CD4-positive, CD25-positive, alpha-beta regulatory T cell (primary cell): ENCODE results near the gene SLC7A4. TPM values are rescaled to one million over a fixed set of nuclear protein-coding genes. Genes with fewer than 3 reads are reported as not detected.

Source experiments
- ATAC-seq, 2 donors: fragments of 150-1000 bp; cut with Tn5 transposase; one replicate each; pipeline ENCODE4 v1.10.0; 2021; ENCODE audit warnings: low read depth in 2 of 2, moderate number of reproducible peaks in 2 of 2, moderate library complexity in 1 of 2
- DNase-seq, 3 donors: peaks; one replicate each; pipeline versions ENCODE4 v3.0.0 to v3.0.0-alpha.2; 2012 to 2022; ENCODE audit warnings: mixed read lengths in 1 of 3
- H3K27ac ChIP-seq: one replicate; pipeline ENCODE4 v1.7.0; 2013; ENCODE audit warnings: mild to moderate bottlenecking, low read length; ENCODE audit not compliant: insufficient read depth, poor library complexity, severe bottlenecking
- H3K27me3 ChIP-seq: one replicate; pipeline ENCODE4 v1.7.0; 2013; ENCODE audit warnings: low read length; ENCODE audit not compliant: control insufficient read depth, insufficient read depth
- H3K36me3 ChIP-seq: one replicate; pipeline ENCODE4 v1.7.0; 2013; ENCODE audit warnings: mild to moderate bottlenecking, low read length, moderate library complexity; ENCODE audit not compliant: control insufficient read depth, insufficient read depth
- H3K4me1 ChIP-seq: 2 replicates; pipeline ENCODE4 v1.7.0; 2013; ENCODE audit warnings: mild to moderate bottlenecking, low read length; ENCODE audit not compliant: insufficient read depth, control insufficient read depth, poor library complexity, severe bottlenecking
- H3K4me3 ChIP-seq: one replicate; pipeline ENCODE4 v1.7.0; 2013; ENCODE audit warnings: low read depth, mild to moderate bottlenecking, low read length, moderate library complexity
- H3K9me3 ChIP-seq, 2 experiments: 1 replicate in 1 of 2; 2 replicates in 1 of 2; pipeline ENCODE4 v1.7.0; 2013; ENCODE audit warnings: low read length in 2 of 2, mild to moderate bottlenecking in 1 of 2, moderate library complexity in 1 of 2; ENCODE audit not compliant: control insufficient read depth in 2 of 2
- H3K27ac Mint-ChIP-seq, 3 donors: one replicate each; pipeline ENCODE4 v1.8.0; 2020 to 2022; ENCODE audit warnings: mild to moderate bottlenecking in 3 of 3, mixed read lengths in 3 of 3, moderate library complexity in 2 of 3
- H3K27me3 Mint-ChIP-seq: one replicate; pipeline ENCODE4 v1.8.0; 2022; ENCODE audit warnings: mild to moderate bottlenecking, mixed read lengths
- H3K36me3 Mint-ChIP-seq: one replicate; pipeline ENCODE4 v1.8.0; 2020; ENCODE audit warnings: mixed read lengths
- H3K4me1 Mint-ChIP-seq, 4 donors: one replicate each; pipeline ENCODE4 v1.8.0; 2020 to 2022; ENCODE audit warnings: mixed read lengths in 4 of 4, mild to moderate bottlenecking in 1 of 4
- H3K4me3 Mint-ChIP-seq, 4 donors: one replicate each; pipeline ENCODE4 v1.8.0; 2020 to 2022; ENCODE audit warnings: mild to moderate bottlenecking in 4 of 4, mixed read lengths in 4 of 4, moderate library complexity in 3 of 4
- H3K9me3 Mint-ChIP-seq, 7 donors: one replicate each; pipeline ENCODE4 v1.8.0; 2020 to 2022; ENCODE audit warnings: mixed read lengths in 7 of 7, mild to moderate bottlenecking in 3 of 7, moderate library complexity in 2 of 7
- polyA plus RNA-seq, 4 donors: library from polyadenylated mRNA; unstranded; fragments of 300-500 nt; fragmentation: Illumina TruSeq; gene quantifications; one replicate each; pipeline ENCODE4 v1.2.3, GENCODE V29; 2021
- total RNA-seq: library from RNA; stranded (reverse); gene quantifications from one replicate; pipeline ENCODE4 v1.2.3, GENCODE V29; 2022

The SLC7A4 gene
- total and polyA plus RNA-seq, 5 donors from 2014 or later = 0.09 TPM; not detected in 4

DNA sequence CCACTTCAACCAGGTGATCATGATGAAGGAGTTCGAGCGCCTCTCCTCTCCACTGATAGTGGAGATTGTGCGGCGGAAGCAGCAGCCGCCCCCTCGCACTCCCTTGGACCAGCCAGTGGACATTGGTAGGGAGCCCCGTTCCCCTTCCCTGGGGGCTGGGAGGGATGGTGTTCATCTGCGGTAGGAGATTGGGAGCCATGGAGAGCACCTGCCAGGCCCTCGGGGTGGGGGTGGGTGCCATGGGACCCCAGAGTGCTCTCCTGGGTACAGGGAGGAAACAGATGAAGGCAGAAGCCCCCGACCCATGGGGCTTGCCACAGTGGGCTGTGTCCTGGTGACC, 37.5 kb downstream of the SLC7A4 start:
- no peak overlapping the region for H3K27ac ChIP-seq
- no peaks in the 10 kb centered on the region for H3K9me3 ChIP-seq
- H3K36me3 ChIP-seq = peaks cover 26% of the 10 kb centered on the region
- peaks cover 3% of the 10 kb centered on the region for H3K36me3 Mint-ChIP-seq
- H3K4me3 Mint-ChIP-seq = no peak overlapping the region
- DNase-seq = no peak
- no peak for ATAC-seq
- H3K4me3 ChIP-seq = no peak overlapping the region
- H3K4me1 Mint-ChIP-seq = peaks cover 0 to 15% (median 2%) of the 10 kb centered on the region in 4 donors
- H3K4me1 ChIP-seq = no peaks in the 10 kb centered on the region
- H3K27me3 ChIP-seq = no peaks in the 10 kb centered on the region
- H3K27me3 Mint-ChIP-seq = no peaks in the 10 kb centered on the region
- H3K27ac Mint-ChIP-seq = no peak overlapping the region
- peaks cover 0 to 1% (median 0%) of the 10 kb centered on the region in 7 donors for H3K9me3 Mint-ChIP-seq

DNA sequence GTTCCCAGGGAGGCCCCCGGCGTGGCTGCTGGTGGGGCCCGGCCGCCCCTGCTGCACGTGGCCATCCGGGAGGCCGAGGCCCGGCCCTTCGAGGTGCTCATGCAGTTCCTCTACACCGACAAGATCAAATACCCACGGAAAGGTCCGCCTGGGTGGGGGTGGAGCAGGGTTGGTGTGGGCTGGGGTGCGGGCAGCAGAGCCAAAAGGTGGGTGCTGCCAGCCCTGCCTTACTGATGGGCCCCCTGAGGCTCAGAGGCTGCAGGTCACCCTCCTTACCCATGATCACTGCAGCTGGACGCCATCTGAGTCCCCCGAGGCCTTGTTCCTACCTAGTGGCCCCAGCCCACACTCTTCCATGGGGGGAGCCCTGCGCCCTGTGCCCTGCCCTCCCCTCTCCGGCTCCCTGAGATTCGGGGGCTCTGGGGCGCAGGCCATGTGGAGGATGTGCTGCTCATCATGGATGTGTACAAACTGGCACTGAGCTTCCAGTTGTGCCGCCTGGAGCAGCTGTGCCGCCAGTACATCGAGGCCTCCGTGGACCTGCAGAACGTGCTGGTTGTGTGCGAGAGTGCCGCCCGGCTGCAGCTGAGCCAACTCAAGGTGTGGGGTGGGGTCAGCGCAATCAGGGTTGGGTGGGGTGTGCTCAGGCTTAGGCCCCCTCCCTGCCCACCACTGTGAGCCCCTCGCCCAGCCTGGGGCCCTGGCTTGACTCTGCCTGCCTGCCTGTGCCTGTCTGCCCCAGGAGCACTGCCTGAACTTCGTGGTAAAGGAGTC, 38.0 kb downstream of the SLC7A4 start:
- no peak overlapping the region for H3K4me3 Mint-ChIP-seq
- H3K4me1 Mint-ChIP-seq = peaks cover 0 to 12% (median 2%) of the 10 kb centered on the region in 4 donors

GRCh38 chr22:20993304-20994127, 38.8 kb downstream of the SLC7A4 start:
- Histone ChIP-seq H3K4me1 (no peaks in the 10 kb centered on the region), H3K36me3 (peaks cover 17% of the 10 kb centered on the region), H3K4me3 (no peak overlapping the region), H3K9me3 (no peaks in the 10 kb centered on the region), H3K27me3 (no peaks in the 10 kb centered on the region), H3K27ac (no peak overlapping the region)
- DNase-seq = no peak
- Mint-ChIP-seq H3K27ac (no peak overlapping the region), H3K9me3 (peaks cover 0 to 1% (median 0%) of the 10 kb centered on the region in 7 donors), H3K27me3 (no peaks in the 10 kb centered on the region), H3K4me1 (peaks cover 0 to 5% (median 0%) of the 10 kb centered on the region in 4 donors), H3K4me3 (no peak overlapping the region), H3K36me3 (peaks cover 3% of the 10 kb centered on the region)
- no peak for ATAC-seq

More for the DNA sequence above, 38.0 kb downstream of the SLC7A4 start:
- Histone ChIP-seq H3K36me3 (peaks cover 22% of the 10 kb centered on the region), H3K9me3 (no peaks in the 10 kb centered on the region), H3K27ac (no peak overlapping the region), H3K4me3 (no peak overlapping the region), H3K4me1 (no peaks in the 10 kb centered on the region), H3K27me3 (no peaks in the 10 kb centered on the region)
- H3K27ac Mint-ChIP-seq = no peak overlapping the region
- no peak for ATAC-seq
- H3K27me3 Mint-ChIP-seq = no peaks in the 10 kb centered on the region
- DNase-seq = no peak
- H3K9me3 Mint-ChIP-seq = peaks cover 0 to 1% (median 0%) of the 10 kb centered on the region in 7 donors
- H3K36me3 Mint-ChIP-seq = peaks cover 3% of the 10 kb centered on the region

DNA sequence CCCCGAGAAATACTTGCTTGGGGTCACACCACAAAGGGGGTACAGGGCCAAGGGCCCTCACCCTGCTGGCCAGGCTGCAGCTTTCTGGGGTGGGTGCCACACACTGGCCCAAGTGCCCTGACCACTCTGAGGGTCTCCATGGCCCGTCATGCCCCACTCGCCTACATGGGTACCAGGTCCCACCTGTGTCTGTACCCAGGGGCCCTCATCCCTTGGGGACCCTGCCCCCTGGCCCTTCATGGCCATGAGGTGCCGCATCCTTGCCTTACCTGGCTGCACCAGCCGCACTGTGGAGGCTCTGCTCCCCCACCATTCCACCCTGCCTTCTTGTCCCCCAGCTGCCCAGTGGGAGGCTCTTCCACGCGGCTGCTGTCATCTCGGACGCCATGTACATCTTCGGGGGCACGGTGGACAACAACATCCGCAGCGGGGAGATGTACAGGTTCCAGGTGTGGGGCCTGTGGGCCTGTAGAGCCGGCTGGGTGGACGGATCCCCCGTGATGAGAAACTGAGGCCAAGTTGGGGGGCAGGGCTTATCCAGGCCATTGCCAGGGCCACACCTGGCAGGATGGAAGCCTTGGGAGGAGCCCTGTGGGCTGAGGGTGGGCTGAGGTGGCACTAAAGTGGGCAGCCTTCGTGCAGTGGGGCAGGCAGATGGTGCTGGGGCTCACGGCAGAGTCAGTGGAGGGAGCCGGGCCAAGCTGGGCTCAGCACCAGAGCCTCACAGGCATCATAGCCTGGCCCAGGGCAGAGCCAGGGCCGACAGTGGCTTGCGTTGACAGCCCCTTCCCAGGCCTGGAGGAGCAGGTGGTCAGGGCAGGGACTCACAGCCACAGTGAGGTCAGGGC, 39.7 kb downstream of the SLC7A4 start:
- Histone ChIP-seq H3K27ac (no peak overlapping the region), H3K36me3 (peaks cover 16% of the 10 kb centered on the region), H3K4me1 (no peaks in the 10 kb centered on the region), H3K9me3 (no peaks in the 10 kb centered on the region), H3K27me3 (no peaks in the 10 kb centered on the region), H3K4me3 (no peak overlapping the region)
- ATAC-seq = no peak
- Mint-ChIP-seq H3K4me3 (no peak overlapping the region), H3K27me3 (no peaks in the 10 kb centered on the region), H3K9me3 (peaks cover 0 to 1% (median 0%) of the 10 kb centered on the region in 7 donors), H3K36me3 (peaks cover 8% of the 10 kb centered on the region), H3K27ac (no peak overlapping the region), H3K4me1 (peaks cover 0 to 2% (median 0%) of the 10 kb centered on the region in 4 donors)
- DNase-seq = no peak

GRCh38 chr22:20992056-20992442, 40.3 kb downstream of the SLC7A4 start:
- Mint-ChIP-seq H3K36me3 (peaks cover 9% of the 10 kb centered on the region), H3K4me1 (peaks cover 0 to 2% (median 0%) of the 10 kb centered on the region in 4 donors), H3K27me3 (no peaks in the 10 kb centered on the region), H3K9me3 (peaks cover 0 to 1% (median 0%) of the 10 kb centered on the region in 7 donors), H3K4me3 (no peak overlapping the region), H3K27ac (no peak overlapping the region)
- no peaks in the 10 kb centered on the region for H3K4me1 ChIP-seq
- no peaks in the 10 kb centered on the region for H3K9me3 ChIP-seq
- ATAC-seq (no peak), DNase-seq (no peak)
- H3K4me3 ChIP-seq = no peak overlapping the region
- H3K36me3 ChIP-seq = peaks cover 21% of the 10 kb centered on the region
- H3K27ac ChIP-seq = no peak overlapping the region
- no peaks in the 10 kb centered on the region for H3K27me3 ChIP-seq

- no peak overlapping the region for H3K4me3 Mint-ChIP-seq
- H3K27ac ChIP-seq = no peak overlapping the region
- DNase-seq = no peak
- H3K4me1 ChIP-seq = no peaks in the 10 kb centered on the region
- peaks cover 0 to 1% (median 0%) of the 10 kb centered on the region in 7 donors for H3K9me3 Mint-ChIP-seq
- H3K4me3 ChIP-seq = no peak overlapping the region
- peaks cover 17% of the 10 kb centered on the region for H3K36me3 ChIP-seq
- no peaks in the 10 kb centered on the region for H3K9me3 ChIP-seq
- H3K4me1 Mint-ChIP-seq = peaks cover 0 to 2% (median under 1%) of the 10 kb centered on the region in 4 donors
- no peaks in the 10 kb centered on the region for H3K27me3 ChIP-seq
- no peaks in the 10 kb centered on the region for H3K27me3 Mint-ChIP-seq
- H3K36me3 Mint-ChIP-seq = peaks cover 12% of the 10 kb centered on the region
- no peak for ATAC-seq
- no peak overlapping the region for H3K27ac Mint-ChIP-seq
Observed at GRCh38 chr22:20991252-20992055, 40.9 kb downstream of the SLC7A4 start.
